Measurements from ENCODE around the gene SEC24D. TPM values are rescaled to one million over a fixed set of nuclear protein-coding genes. Genes with fewer than 3 reads are reported as not detected.

SEC24D gene
- total RNA-seq, 2 experiments from 2014 or later = 36.2 to 41.0 TPM

DNA sequence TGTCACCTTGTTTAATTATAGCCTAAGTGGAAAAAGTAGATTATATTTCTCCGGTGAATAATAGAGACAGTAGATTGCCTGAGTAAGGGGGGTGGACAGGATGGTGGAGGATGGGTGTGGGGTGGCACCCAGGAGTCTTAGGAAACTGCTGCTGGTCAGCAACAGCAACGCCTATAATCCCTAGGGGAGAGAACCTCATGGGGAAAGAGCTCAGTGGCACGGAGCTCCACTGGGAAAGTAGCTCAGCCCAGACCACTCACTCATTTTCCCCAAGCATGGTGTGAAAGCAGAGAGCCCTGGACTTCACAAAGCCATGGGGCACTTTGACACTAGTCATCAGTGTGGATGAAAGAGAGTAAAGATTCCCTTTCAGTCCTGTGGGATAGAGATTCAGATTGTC lies 119.6 kb downstream of the SEC24D start:
- no peak for DNase-seq
- ChIA-PET POLR2A (no interaction called here), CTCF (no interaction called here)
- Mint-ChIP-seq H3K27me3 (no peaks in the 10 kb centered on the region), H3K36me3 (peaks cover 8% of the 10 kb centered on the region), H3K9me3 (no peaks in the 10 kb centered on the region), H3K27ac (no peak overlapping the region), H3K4me1 (ENCODE audit: low read depth) (peaks cover 16% of the 10 kb centered on the region), H3K4me3 (no peak overlapping the region)
- intact Hi-C loops (cut with micrococcal nuclease) = no loop called here

DNA sequence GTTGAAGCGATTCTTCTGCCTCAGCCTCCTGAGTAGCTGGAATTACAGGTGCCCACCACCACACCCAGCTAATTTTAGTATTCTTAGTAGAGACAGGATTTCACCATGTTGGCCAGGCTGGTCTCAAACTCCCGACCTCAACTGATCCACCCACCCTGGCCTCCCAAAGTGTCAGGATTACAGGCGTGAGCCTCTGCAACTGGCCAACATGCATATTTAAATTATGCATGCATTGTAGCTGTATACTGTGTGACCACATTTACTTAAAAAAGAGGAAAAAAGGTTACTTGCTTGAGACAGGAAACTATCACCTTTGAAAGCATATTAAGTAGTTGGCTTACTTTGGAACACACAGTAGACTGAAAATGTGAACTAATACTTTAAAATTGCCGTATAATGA lies 121.2 kb downstream of the SEC24D start:
- no peaks in the 10 kb centered on the region for H3K27me3 Mint-ChIP-seq
- ChIA-PET CTCF (no interaction called here), POLR2A (no interaction called here)
- no peak overlapping the region for H3K27ac Mint-ChIP-seq
- intact Hi-C loops (cut with micrococcal nuclease) = no loop called here
- no peak overlapping the region for H3K4me3 Mint-ChIP-seq
- H3K36me3 Mint-ChIP-seq = peaks cover 18% of the 10 kb centered on the region
- DNase-seq = no peak
- peaks cover 16% of the 10 kb centered on the region for H3K4me1 Mint-ChIP-seq (ENCODE audit: low read depth)
- no peaks in the 10 kb centered on the region for H3K9me3 Mint-ChIP-seq

DNA sequence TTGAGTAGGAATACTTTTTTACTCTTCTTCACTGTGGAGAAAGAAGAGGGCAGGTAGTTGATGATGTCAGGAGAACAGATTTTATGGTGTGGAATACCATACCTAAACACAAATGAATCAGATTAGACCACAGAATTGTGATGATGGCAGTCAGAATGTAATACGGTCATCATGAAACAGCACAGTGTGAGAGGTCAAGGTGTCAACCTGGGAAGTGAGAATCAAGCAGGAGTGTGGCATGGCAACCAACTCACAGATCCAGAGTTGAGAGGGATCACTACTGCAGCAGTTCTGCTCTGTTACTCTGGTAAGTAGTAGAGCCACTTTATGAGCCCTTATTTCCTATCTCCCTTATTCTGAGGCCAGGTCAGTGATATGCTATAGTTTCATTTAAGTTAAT lies 123.1 kb downstream of the SEC24D start:
- CTCF ChIA-PET = interaction anchor here (0.7 kb wide), 1 partner anchor 1337 kb away, joined by 3 read pairs; no protein-coding TSS in a partner anchor
- intact Hi-C loops (cut with micrococcal nuclease) = no loop called here

DNA sequence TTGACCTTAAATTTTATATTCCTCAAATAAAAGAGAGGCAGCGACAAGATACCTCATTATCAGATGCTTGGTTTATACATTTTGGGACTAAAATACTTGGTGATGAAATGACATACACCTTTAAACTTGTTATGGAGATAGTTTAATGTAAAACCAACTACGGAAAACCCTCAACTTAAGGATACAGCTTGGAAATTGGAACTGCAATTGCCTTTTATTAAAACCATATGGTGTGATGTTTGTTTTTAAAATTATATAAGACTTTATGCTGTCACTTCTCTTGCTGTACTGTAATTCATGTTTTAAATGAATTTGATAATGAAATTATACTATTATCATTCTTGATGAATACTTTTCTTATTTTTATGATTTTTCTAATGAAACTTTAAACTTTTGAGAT lies 124.9 kb downstream of the SEC24D start:
- Mint-ChIP-seq H3K27me3 (no peaks in the 10 kb centered on the region), H3K4me3 (no peak overlapping the region), H3K4me1 (ENCODE audit: low read depth) (peaks cover 16% of the 10 kb centered on the region), H3K36me3 (peaks cover 35% of the 10 kb centered on the region), H3K9me3 (no peaks in the 10 kb centered on the region), H3K27ac (no peak overlapping the region)
- POLR2A ChIA-PET = no interaction called here
- intact Hi-C loops (cut with micrococcal nuclease) = no loop called here
- CTCF ChIA-PET = no interaction called here
- no peak for DNase-seq

More for the DNA sequence above, 123.1 kb downstream of the SEC24D start:
- Mint-ChIP-seq H3K36me3 (peaks cover 26% of the 10 kb centered on the region), H3K4me1 (ENCODE audit: low read depth) (peaks cover 16% of the 10 kb centered on the region), H3K27me3 (no peaks in the 10 kb centered on the region), H3K9me3 (no peaks in the 10 kb centered on the region), H3K27ac (no peak overlapping the region), H3K4me3 (no peak overlapping the region)
- peak; percentile 25 for DNase-seq
- POLR2A ChIA-PET = no interaction called here

DNA sequence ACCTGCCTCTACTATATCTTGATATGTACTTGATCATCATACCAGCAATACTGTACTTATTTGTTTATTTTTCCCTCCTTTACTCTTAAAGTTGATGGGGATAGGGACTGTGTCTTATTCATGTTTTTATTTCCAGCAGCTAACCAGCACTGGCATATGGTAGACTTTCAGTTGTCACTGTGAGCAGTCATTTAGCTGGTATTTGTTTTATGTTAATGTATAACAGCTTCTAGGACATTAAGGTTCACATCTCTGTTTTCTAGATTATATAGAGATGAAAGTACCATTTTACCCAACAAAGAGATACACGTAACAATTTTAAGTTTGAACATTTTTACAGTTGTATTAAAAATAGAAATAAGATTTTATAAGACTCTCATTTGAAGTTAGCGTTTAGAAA lies 132.8 kb downstream of the SEC24D start:
- H3K27ac Mint-ChIP-seq = no peak overlapping the region
- H3K9me3 Mint-ChIP-seq = no peaks in the 10 kb centered on the region
- peaks cover 36% of the 10 kb centered on the region for H3K36me3 Mint-ChIP-seq
- ChIA-PET CTCF (no interaction called here), POLR2A (no interaction called here)
- no peak for DNase-seq
- H3K27me3 Mint-ChIP-seq = no peaks in the 10 kb centered on the region
- H3K4me3 Mint-ChIP-seq = no peak overlapping the region
- intact Hi-C loops (cut with micrococcal nuclease) = no loop called here
- H3K4me1 Mint-ChIP-seq (ENCODE audit: low read depth) = no peaks in the 10 kb centered on the region

DNA sequence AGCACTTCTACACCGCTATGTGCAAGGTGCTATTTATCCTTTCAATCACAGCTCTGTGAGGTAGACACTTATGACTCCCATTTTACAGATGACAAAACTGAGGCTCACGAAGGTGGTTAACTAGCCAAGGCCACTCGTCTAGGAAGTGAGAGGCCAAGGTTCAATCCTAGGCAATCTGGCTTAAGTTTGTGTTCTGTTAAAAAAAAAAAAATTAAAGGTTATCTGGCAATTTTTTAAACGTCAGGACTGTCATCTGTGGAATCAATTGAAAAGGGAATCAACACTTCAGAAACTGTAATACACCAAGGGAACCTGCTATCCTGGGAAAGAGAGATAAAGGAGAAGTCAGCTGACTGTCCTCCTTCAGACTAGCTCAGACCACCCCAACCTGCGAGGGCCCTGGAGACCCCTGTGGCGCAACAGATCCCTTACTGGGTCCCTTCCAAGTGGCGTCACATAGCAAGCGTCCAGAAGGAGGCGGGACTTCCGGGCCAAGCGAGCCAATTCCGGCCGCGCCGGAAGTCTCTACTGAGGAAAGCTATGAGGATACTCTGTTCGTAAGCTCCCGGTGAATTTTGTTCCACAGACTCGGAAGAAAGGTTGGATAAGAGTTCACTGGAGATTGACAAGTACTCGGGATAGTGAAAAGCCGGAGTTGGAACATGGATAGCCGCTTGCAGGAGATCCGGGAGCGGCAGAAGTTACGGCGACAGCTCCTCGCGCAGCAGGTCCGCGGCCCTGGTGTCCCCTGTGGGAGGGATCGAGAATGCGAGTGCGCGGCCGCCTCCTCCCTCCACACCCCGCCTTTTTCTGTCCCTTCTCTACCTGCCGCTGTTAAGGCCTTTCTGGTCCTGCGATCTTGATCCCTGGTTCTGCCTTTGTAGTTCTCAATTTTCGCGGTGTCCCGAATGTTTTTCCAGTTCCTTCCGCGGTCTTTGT lies 150.8 kb downstream of the SEC24D start, which contains the start of gene METTL14:
Gene METTL14 (plus strand): TSS at position 520 of the 939 bp plus-strand sequence. CDS start 143 bp downstream, at position 663.
- H3K4me3 Mint-ChIP-seq = peak within 1 kb of the TSS; percentile 97
- H3K9me3 Mint-ChIP-seq = no peaks in the 10 kb centered on the region
- H3K4me1 Mint-ChIP-seq (ENCODE audit: low read depth) = peaks cover 24% of the 10 kb centered on the region
- POLR2A ChIA-PET = interaction anchor here (0.7 to 1.0 kb wide), 3 partner anchors 10 to 281 kb away, joined by 3 read pairs; no protein-coding TSS in a partner anchor
- DNase-seq = peak; percentile 93
- H3K36me3 Mint-ChIP-seq = peaks cover 6% of the 10 kb centered on the region
- no peaks in the 10 kb centered on the region for H3K27me3 Mint-ChIP-seq
- intact Hi-C loops (cut with micrococcal nuclease) = loop anchor here (1.0 to 10.0 kb wide), 4 partner anchors 94 to 407 kb away; partner anchors contain the start of gene SEC24D
- CTCF ChIA-PET = interaction anchor here (0.9 to 1.0 kb wide), 2 partner anchors 16 to 405 kb away, joined by 3 read pairs; no protein-coding TSS in a partner anchor
- peak within 1 kb of the TSS; percentile 94 for H3K27ac Mint-ChIP-seq

DNA sequence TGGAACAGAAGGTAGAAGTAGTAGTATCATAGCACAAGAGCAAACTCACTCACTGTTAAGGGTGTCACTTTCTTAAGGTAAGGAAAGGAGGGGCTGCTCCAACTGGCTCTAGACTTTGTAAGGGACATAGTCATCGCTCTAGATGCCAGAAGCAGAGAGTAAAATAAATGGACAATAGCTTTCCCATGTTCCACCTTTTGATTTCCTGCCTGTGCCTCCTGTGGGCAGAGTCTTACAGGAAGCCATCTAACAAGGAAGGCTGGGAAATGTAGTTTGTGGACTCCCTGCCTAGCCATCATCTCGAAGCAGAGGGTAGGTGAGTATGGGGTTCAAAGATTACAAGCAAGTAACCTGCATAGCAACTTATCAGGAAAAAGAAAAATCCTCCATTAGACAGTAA lies 152.4 kb downstream of the SEC24D start:
- Mint-ChIP-seq H3K4me3 (no peak overlapping the region), H3K9me3 (no peaks in the 10 kb centered on the region), H3K4me1 (ENCODE audit: low read depth) (peaks cover 24% of the 10 kb centered on the region), H3K36me3 (peaks cover 3% of the 10 kb centered on the region), H3K27me3 (no peaks in the 10 kb centered on the region), H3K27ac (no peak overlapping the region)
- POLR2A ChIA-PET = no interaction called here
- intact Hi-C loops (cut with micrococcal nuclease) = loop anchor here (10.0 kb wide), 1 partner anchor 149 kb away; no protein-coding TSS in a partner anchor
- CTCF ChIA-PET = no interaction called here
- DNase-seq = no peak

DNA sequence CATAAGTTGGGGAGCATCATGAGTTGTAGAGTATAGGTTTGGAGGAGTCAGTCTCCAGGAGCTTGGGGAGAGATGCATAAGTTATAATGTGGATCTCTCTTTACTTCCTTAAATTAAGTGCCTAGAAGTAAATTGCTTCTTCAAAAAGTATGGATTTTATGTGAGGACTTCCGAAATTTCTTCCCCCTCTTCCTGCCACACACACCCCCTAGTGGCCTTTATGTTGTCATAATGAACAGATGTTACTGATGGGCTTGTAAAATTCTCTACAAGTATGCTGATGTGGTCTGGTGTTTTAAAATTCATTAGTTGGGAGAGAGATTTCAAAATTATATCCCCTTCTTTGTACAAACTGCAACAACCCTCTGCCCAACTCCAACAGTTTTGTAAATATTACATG lies 153.0 kb downstream of the SEC24D start:
- ChIA-PET POLR2A (no interaction called here), CTCF (no interaction called here)
- Mint-ChIP-seq H3K9me3 (no peaks in the 10 kb centered on the region), H3K27ac (no peak overlapping the region), H3K27me3 (no peaks in the 10 kb centered on the region), H3K4me1 (ENCODE audit: low read depth) (peaks cover 23% of the 10 kb centered on the region), H3K4me3 (no peak overlapping the region), H3K36me3 (peaks cover 3% of the 10 kb centered on the region)
- intact Hi-C loops (cut with micrococcal nuclease) = loop anchor here (10.0 kb wide), 1 partner anchor 148 kb away; no protein-coding TSS in a partner anchor
- DNase-seq = no peak

DNA sequence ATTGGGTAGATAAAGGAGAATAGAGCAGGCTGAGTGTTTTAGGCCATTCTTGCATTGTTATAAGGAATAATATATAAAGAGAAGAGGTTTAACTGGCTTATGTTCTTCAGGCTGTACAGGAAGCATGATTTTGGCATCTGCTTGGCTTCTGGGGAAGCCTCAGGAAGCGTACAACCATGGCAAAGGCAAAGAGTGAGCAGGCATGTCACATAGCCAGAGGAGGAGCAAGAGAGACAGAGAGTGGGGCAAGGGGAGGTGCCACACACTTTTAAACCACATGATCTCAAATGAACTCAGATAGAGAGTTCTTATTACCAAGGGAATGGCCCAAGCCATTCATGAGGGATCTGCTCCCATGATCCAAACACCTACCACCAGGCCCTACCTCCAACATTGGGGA lies 155.1 kb downstream of the SEC24D start:
- no peaks in the 10 kb centered on the region for H3K9me3 Mint-ChIP-seq
- no peaks in the 10 kb centered on the region for H3K36me3 Mint-ChIP-seq
- ChIA-PET CTCF (no interaction called here), POLR2A (no interaction called here)
- H3K4me3 Mint-ChIP-seq = no peak overlapping the region
- H3K4me1 Mint-ChIP-seq (ENCODE audit: low read depth) = peaks cover 7% of the 10 kb centered on the region
- intact Hi-C loops (cut with micrococcal nuclease) = loop anchor here (10.0 kb wide), 1 partner anchor 146 kb away; no protein-coding TSS in a partner anchor
- no peaks in the 10 kb centered on the region for H3K27me3 Mint-ChIP-seq
- no peak overlapping the region for H3K27ac Mint-ChIP-seq
- no peak for DNase-seq

DNA sequence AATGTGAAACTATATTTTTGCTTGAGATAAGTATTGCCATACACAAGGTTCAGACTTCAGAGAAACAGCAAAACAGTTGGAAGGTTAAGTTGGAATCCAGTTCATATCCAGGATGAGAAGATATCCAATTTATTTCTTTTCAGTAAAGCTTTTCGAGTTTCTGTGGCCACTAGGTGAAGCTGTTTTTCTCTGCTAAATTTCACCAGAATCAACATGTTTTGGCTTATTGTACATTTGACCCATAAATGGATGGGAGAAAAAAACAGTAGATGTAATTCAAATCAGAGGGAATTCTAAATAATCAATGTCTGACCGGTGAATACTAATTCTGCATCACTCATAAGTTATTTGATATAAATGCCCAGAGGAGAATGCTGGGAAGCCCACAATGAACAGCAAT lies 159.8 kb downstream of the SEC24D start:
- Mint-ChIP-seq H3K27ac (no peak overlapping the region), H3K27me3 (no peaks in the 10 kb centered on the region), H3K4me3 (no peak overlapping the region), H3K9me3 (no peaks in the 10 kb centered on the region), H3K4me1 (ENCODE audit: low read depth) (no peaks in the 10 kb centered on the region), H3K36me3 (peaks cover 2% of the 10 kb centered on the region)
- intact Hi-C loops (cut with micrococcal nuclease) = no loop called here
- ChIA-PET POLR2A (no interaction called here), CTCF (no interaction called here)
- no peak for DNase-seq
